GM19240 (cell line): ENCODE measurements around the gene OTOGL.
"Not testable (repeated sequence)": the region's sequence is repeated elsewhere in the genome, so short reads cannot be mapped to it uniquely, and the experiment has no call there.

Experiments
- DNase-seq: peaks from one replicate; pipeline ENCODE4 v3.0.0; 2011; ENCODE audit warnings: low spot score; ENCODE audit not compliant: insufficient read length

Gene OTOGL

DNA sequence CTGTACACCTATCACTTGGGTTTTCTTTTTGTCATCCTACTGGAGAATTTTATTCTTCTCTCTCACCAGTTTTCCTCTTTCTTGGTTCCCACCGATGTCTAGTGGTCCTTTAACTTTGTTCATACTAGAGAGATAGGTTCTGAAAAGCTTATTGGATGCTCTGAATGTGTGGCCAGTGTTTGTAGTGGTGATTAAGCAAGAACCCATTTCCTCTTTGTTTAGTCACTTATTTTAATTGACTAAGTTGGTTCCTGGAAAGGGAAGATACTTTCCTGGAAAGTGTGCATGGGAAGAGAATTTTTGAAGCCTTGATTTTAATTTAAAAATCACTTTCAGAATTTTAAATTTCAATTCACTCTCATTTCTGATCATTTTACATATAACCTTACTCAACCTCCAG is 127.2 kb downstream of the OTOGL start:
- no peak for DNase-seq

DNA sequence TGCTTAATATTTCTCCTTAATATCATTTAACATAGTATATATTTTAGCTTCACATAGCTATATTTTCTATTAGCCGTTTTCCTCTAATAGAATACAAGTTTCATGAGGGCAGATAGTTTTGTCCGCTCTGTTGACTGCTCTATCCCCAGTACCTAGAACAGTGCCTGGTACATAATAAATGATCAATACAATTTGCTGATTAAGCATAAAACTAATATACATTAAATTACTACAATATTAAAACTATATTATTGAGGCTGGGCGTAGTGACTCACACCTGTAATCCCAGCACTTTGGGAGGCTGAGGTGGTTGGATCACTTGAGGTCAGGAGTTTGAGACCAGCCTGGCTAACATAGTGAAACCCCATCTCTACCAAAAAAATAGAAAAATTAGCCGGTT is 128.6 kb downstream of the OTOGL start:
- DNase-seq = not testable (repeated sequence)

DNA sequence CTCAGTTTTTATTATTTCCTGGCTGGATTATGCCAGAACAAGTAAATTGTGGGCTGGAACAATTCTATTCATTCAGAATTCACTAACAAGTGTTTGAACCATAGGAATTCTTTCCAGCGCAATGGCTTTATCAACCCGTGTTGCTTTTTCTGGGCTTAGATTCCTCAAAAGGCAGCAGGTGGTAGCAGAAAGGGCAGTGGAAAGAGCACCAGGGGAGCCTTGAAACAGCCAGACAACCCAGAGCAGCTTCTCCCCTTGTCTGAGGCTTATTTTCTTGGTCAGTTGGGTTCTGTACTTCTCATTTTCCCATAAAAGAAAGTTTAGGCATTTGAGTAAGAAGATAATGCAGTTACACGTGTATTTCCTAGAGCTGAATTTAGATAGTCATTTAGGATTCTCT is 130.7 kb downstream of the OTOGL start:
- no peak for DNase-seq

DNA sequence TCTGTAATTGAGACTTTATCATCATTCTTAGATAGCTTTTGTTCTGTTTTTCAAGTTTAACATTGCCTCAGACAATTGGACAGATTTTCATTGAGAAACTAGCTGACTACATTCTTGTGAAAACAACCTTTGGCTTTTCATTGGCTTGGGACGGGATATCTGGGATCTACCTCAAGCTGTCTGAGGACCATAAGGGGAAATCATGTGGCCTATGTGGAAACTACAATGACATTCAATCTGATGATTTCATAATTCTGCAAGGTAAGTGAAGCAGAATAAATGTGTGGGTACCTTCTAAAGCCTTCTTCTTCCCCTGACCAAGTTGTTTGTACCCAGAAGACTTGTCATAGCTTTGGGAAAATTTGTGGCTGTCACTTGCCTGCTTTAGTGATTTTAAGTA is 133.5 kb downstream of the OTOGL start:
- no peak for DNase-seq

DNA sequence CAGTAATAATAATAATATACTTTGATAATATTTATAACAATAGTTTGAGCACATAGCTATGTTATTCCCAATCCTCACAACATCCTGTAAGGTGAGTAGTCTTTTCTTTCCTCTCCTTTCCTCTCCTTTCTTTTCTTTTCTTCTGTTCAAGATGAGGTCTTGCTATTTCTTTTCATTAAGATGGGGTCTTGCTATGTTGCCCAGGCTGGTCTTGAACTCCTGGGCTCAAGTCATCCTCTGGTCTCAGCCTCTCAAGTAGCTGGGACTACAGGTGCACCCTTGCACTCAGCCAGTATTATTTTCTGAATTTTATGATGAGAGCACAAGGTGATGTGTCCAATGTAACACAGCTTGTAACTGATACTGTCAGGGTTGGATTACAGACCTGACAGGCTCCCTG is 134.6 kb downstream of the OTOGL start:
- no peak for DNase-seq

DNA sequence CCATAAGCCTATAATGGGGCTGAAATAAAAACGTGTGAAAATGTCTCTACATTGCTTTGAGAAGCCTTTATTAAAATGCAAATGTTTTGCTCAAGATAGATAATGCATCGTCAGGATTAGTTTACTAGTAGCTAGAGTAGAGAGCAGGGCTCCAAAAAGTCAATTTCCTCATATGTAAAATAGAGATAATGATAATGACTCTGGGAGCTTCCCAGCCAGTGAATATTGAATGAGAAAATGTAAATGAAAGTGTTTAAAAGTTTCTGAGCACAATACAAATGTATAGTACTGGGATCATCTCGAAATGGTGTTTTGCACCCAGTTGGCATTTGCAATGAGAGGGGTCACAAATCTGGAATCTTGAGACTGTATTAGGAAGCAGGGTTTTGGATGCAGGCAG is 135.3 kb downstream of the OTOGL start:
- no peak for DNase-seq

DNA sequence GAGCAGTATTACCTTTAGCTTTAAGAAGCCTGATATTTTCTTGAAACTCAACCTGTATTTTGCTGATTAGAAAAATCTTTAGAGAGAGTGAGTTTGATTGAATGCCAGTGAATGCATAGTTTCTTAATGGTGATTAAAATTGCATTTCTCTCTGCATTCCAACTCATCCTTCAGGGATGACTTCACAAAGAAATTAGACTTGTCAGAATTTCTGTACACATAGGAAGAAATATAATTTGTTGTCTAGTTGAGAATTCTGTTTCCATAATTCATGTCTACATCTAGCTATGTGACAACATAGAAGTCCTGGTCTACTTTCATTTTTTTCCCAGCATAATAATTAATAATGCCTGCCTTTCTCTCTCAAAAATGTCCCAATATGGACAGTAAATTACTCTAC is 136.6 kb downstream of the OTOGL start:
- no peak for DNase-seq

DNA sequence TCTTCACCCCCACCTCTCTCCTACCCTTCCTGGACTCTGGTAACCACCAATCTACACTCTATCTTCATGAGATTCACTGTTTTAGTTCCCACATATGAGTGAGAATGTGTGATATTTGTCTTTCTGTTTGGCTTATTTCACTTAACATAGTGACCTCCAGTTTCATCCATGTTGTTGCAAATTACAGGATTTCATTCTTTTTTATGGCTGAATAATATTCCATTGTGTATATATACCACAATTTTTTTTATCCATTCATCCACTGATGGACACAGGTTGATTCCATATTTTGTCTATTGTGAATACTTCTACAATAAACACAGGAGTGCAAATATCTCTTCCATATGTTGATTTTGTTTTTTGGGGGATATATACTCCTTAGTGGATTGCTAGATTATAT is 140.5 kb downstream of the OTOGL start:
- no peak for DNase-seq

DNA sequence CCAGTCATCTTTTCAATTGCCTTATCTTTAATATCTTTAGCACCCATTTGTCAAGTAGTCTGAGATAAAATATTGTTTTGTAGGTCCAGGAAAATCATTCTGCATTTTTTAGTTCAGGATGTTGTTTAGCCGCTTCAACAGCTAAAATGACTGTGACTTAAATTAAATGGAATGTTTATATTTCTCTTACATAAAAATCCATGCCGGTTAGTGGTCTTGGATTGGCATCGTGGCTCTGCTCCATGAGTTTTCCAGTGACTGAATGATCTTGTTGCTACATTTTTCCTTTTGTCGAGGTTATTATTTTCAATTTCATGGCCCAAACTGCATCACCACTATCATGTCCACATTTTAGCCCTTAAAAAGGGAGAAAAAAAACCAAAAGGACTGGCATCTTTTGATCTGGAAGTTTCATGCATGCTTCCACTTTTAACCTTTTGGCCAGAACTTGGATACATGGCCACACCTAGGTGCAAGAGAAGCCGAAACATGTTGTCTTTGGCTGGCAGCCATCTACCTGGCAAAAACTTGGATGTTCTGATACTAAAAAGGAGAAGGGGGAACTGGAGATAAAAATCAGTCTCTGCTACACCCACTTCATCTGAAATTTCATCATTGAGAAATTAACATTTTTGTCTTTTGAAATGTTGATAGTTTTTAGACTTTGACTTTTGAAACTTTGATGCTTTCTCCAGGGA is 142.4 kb downstream of the OTOGL start:
- DNase-seq = no peak

DNA sequence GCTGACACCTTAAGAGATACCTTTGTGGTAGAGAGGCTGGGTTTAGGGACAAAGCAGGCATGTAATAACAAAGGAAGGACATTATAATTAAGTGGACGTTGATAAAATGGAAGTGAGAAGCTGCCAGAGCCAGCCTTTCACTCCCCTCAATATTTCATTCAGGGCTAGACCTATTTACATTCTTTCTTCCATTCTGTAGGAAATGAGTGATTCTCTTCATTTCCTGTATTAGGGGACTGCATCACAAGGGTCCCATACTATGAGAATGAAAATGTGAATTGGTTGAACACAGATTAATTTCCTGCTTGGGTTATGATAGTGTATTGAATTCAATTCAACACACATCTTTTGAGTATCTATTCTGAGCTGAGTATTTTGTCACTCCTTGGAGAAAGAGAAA is 143.0 kb downstream of the OTOGL start:
- no peak for DNase-seq

DNA sequence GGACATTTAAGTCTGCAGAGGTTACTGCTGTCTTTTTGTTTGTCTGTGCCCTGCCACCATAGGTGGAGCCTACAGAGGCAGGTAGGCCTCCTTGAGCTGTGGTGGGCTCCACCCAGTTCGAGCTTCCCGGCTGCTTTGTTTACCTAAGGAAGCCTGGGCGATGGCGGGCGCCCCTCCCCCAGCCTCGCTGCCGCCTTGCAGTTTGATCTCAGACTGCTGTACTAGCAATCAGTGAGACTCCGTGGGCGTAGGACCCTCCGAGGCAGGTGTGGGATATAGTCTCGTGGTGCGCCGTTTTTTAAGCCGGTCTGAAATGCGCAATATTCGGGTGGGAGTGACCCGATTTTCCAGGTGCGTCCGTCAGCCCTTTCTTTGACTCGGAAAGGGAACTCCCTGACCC is 150.2 kb downstream of the OTOGL start:
- not testable (repeated sequence) for DNase-seq

DNA sequence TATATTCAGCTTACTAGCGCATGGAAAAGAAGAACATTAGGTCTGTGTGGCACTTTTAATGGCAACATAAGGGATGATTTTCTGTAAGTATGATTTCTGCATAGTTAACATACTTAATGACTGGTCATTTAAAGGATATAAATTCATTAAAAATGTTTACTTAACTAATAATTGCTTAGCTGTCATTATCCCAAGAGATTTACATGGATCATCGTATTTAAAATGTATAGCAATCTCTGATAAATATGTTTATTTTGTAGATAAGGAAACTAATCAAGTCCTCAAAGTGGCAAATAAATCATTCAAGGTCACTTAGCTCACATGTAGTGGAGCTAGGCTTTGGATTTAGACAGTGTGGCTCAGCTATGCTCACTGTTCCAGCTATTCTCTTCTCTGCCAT is 158.6 kb downstream of the OTOGL start:
- DNase-seq = no peak

DNA sequence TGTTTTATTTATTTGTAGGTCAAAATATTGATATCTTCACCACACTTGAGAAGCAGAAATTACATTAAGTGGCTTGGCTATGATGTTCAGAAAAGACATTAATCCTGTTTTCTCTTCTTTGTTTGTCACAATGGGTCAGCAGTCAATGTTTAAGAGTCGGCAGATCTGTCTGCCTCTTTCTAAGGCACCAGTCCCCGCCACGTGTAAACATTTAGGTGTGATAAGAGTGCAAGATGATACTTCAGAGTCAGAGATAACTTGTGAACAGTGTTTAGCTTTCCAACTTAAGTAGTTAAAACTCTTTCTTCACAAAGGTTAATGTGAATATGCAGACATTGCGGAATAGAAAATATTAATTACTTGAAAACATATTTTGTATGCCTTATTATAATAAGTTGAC is 160.9 kb downstream of the OTOGL start:
- no peak for DNase-seq

DNA sequence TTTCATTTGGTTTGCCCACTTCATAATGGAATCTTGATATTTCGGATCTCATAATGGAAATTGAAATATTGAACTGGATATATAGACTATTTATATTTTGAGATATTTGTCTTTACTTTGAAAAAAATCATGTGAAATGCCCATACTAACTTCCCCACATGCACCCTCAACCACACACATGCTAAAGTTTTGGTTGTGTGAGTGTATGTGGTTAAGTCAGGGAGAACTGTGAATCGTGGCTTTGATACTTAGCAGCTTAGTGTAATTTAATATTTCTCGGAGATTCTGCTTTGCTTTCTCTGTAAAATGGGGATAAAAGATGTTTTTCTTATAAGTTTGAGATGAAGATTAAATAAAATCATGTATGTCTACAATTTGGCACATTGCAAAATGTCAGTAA is 162.1 kb downstream of the OTOGL start:
- no peak for DNase-seq

DNA sequence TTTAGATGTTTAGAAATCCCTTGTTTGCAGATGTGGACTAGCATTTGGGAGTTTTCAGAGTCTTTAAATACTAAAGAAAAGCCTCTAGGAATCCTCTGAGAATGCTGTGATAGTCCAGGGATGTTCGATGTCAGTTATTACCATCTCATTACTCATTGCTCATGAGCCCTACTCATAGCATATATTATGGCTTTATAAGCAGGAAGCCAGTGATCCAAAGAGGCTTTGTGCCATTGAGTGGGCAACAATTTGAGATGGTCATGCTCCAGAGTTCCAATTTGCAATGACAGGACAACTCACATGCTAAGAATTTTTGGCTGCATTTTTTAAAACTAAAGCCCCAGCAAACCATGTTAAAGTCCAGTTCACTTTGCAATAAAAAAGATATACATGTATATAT is 163.0 kb downstream of the OTOGL start:
- no peak for DNase-seq

DNA sequence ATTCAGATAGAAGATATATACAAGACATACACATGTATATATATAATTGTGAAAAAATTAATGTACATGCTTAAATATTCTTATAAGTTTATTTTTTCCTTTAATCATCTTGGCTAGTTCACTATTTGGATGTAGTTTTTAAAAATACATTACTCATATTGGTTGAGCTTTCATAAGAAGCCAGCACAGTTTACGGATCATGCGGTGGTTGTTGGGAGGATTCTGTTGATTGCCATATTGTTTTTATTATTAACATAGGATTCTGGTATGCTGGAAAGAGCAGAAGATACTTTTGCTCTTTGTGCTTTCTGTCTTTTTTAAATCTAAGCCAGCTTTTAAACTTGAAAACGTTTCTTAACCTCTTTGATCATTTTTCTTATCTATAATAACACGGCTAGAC is 163.4 kb downstream of the OTOGL start:
- DNase-seq = no peak

DNA sequence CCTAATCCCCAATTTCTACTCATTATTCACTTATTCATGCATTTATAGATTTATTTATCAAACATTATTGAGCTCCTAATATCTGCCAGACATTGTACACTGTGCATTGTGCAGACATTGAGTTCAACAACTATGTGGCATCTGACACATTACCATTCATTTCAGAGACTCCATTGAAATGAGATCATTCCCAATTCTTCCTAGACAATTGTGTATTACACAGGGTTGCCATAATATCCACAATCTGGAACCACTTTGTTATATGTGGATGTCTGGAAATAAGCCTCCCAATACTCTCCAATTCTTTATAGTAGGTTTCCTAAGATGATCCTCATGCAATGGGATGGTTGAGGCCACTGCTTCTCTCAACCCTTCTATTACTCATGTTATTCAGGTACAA is 165.0 kb downstream of the OTOGL start:
- no peak for DNase-seq

DNA sequence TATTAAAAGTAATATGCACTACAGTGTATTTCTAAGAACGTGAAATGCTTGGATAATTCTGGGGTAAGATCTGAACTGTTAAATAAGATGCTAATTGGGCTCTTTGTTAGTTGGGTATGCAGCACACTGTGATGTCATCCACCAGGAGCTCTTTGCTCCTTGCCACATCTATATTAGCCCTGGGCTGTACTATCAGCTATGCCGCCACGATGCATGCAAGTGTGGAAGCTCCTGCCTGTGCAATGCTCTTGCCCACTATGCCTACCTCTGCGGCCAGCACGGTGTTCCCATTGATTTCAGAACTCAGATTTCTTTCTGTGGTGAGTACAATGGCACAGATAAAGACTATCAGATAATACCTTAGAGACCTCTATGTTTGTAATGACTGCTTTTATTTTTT is 165.6 kb downstream of the OTOGL start:
- DNase-seq = no peak

DNA sequence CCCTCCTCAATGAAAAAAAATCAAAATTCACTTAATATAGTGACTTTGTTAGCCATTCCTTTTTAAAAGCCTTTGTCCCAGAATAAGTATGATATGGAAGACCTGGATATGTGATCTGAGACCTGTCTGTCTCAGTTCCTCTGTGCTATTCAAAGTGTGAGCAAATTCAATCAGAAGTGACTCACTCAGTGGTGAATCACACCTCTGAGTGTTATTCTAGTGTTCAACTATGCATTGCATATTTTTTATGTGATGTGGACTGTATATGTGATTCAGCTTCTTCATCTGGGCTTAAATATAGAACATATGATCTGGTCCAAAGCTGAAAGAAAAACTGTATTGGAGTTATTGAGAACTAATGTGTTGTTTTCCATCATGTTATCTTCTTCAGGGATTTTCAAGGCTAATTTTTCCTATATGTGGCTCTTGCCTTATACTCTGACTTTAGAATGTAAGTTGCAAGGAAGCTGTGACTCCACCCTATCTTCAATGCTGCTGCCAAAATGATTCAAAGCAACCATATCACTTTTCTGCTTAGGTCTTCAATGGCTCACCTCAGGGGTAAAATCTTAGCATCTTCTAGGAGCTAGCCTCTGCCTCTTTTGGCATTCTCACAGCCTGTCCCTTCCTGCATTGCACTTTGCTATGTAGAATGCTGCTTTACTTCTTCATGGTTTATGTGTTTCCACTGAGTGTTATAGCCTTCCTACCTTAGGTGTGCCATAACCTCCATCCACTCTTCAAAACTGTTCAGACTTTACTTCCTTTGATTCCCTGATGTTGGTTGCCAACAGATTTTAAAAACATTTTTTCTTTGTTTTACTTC is 169.8 kb downstream of the OTOGL start:
- no peak for DNase-seq

DNA sequence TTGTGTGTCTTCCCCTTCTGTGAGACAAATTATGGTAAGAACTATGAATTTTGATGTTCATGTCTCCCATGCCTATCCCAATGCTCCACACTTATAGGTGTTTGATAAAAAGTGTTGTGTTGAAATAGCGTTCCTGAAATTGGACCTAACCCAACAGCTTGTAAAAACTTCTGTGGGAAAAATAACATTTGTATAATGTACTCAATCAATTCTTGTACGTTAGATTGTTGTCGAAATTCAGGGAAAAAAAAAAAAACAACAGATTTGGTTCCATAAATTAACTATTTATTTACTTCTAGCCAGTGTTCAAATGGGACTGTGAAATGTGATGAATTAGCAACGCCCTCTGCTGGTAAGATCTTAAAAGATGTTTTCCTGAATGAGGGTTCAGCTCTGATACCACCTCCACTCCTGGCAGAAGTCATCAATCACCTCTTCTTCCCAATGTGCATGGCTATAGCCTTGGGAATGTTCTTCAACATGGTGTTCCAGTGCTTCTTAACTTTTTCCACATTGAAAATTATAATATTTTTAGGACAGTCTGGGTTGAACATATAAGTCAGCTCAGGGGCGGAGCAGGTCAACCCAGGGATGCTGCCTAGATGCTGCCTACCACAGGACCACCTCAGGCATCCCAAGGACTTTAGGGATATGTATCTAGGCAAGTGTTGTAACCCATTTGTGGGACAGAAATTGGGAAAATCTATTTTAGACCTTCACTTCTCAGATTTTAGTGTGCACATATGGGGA is 170.6 kb downstream of the OTOGL start:
- DNase-seq = no peak

DNA sequence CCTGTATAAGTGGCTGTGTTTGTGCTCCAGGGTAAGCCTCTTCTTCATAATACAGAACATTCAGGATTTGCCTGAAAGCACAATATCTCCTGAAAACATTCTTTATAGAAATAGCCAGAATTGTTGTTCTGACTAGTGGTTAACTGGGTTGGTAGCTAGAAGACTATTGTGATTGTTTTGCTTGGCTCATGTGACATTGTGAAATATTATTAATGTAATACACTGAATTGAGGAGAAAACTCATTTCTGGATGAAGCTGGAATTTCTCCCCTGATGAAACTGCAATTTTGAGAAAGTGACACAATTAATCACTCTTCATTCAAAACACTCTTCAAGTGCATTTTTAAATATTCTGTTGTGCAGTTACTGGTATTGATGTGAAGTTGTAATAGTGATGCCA is 172.4 kb downstream of the OTOGL start:
- no peak for DNase-seq

DNA sequence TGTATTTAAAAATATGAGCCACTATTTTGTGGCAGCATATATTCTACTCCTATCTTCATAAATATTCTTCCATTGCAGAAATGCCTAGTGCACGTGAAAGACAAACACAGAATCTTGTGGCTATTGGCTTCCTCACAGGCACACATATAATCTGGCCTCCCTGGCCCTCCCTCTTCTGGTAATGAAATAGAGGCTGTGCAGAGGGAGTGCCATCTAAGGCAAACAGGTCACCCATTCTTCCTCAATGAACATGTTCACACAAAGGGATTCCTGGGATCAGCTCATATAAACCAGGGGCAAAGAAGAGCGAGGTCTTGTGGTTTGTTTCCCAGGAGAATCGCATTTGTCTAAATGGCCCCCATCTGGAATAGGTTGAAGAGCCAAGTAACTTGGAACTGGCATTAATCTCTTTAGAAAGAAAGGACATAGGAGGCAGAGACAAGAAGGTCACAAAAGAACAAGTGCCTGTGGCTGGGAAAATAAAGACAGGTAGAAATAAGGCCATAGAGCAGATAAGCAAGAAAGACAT is 173.1 kb downstream of the OTOGL start:
- DNase-seq = no peak
